Stomach smooth muscle (tissue), 2 donors: Measurements from ENCODE around the gene DLG2.
A peak's percentile ranks its signal among the peaks of the same experiment; 100 is the strongest.

Experiments used
- H3K27ac ChIP-seq: one replicate; pipeline ENCODE4 v1.7.0; 2013; ENCODE audit warnings: mild to moderate bottlenecking, low read length, inconsistent platforms
- H3K27me3 ChIP-seq, 2 donors: one replicate each; pipeline ENCODE4 v1.7.0; 2013; ENCODE audit warnings: low read length in 2 of 2; ENCODE audit not compliant: insufficient read depth in 2 of 2, control insufficient read depth in 1 of 2
- H3K36me3 ChIP-seq, 2 donors: one replicate each; pipeline ENCODE4 v1.7.0; 2013; ENCODE audit warnings: low read length in 2 of 2; ENCODE audit not compliant: control insufficient read depth in 2 of 2, insufficient read depth in 2 of 2
- H3K4me1 ChIP-seq: one replicate; pipeline ENCODE4 v1.7.0; 2013; ENCODE audit warnings: low read length; ENCODE audit not compliant: control insufficient read depth, insufficient read depth
- H3K4me3 ChIP-seq, 2 donors: one replicate each; pipeline ENCODE4 v1.7.0; 2013; ENCODE audit warnings: low read length in 2 of 2
- H3K9ac ChIP-seq, 2 donors: one replicate each; pipeline ENCODE4 v1.7.0; 2013; ENCODE audit warnings: low read length in 2 of 2, mild to moderate bottlenecking in 1 of 2
- H3K9me3 ChIP-seq, 2 donors: one replicate each; pipeline ENCODE4 v1.7.0; 2013; ENCODE audit warnings: low read length in 2 of 2; ENCODE audit not compliant: control insufficient read depth in 2 of 2
- donor health status: healthy.
- donor health status: Pancreatic carcinoma.

Gene DLG2

GRCh38 chr11:84036664-84037194 lies 1590.4 kb downstream of the DLG2 start:
- H3K4me1 ChIP-seq: peaks cover 4% of the 10 kb centered on the region
- no peak overlapping the region for H3K27ac ChIP-seq
- no peak overlapping the region for H3K4me3 ChIP-seq
- H3K9me3 ChIP-seq: no peaks in the 10 kb centered on the region
- H3K9ac ChIP-seq: no peak overlapping the region
- no peaks in the 10 kb centered on the region for H3K27me3 ChIP-seq
- no peaks in the 10 kb centered on the region for H3K36me3 ChIP-seq

GRCh38 chr11:84035645-84036044 lies 1591.5 kb downstream of the DLG2 start:
- Histone ChIP-seq H3K4me3 (no peak overlapping the region), H3K36me3 (no peaks in the 10 kb centered on the region), H3K27ac (peak overlapping the region; percentile 43), H3K27me3 (no peaks in the 10 kb centered on the region), H3K9me3 (no peaks in the 10 kb centered on the region), H3K9ac (peak overlapping the region in 1 of 2 donors; percentile 10), H3K4me1 (peaks cover 4% of the 10 kb centered on the region)

- H3K4me1 ChIP-seq: peaks cover 4% of the 10 kb centered on the region
- no peaks in the 10 kb centered on the region for H3K27me3 ChIP-seq
- H3K36me3 ChIP-seq: no peaks in the 10 kb centered on the region
- H3K9me3 ChIP-seq: no peaks in the 10 kb centered on the region
- no peak overlapping the region for H3K4me3 ChIP-seq
- H3K9ac ChIP-seq: no peak overlapping the region
- no peak overlapping the region for H3K27ac ChIP-seq
Measured at GRCh38 chr11:84034484-84034883, 1592.7 kb downstream of the DLG2 start.

GRCh38 chr11:84024266-84024665 lies 1602.9 kb downstream of the DLG2 start:
- Histone ChIP-seq H3K9me3 (no peaks in the 10 kb centered on the region), H3K27me3 (no peaks in the 10 kb centered on the region), H3K9ac (no peak overlapping the region), H3K4me3 (no peak overlapping the region), H3K4me1 (peaks cover 9% of the 10 kb centered on the region), H3K27ac (no peak overlapping the region), H3K36me3 (no peaks in the 10 kb centered on the region)

- H3K4me1 ChIP-seq: peaks cover 9% of the 10 kb centered on the region
- no peak overlapping the region for H3K4me3 ChIP-seq
- no peak overlapping the region for H3K27ac ChIP-seq
- H3K9me3 ChIP-seq: no peaks in the 10 kb centered on the region
- no peaks in the 10 kb centered on the region for H3K27me3 ChIP-seq
- no peaks in the 10 kb centered on the region for H3K36me3 ChIP-seq
- no peak overlapping the region for H3K9ac ChIP-seq
Measured at GRCh38 chr11:84022695-84023094, 1604.4 kb downstream of the DLG2 start.

GRCh38 chr11:84022201-84022600 lies 1604.9 kb downstream of the DLG2 start:
- Histone ChIP-seq H3K36me3 (no peaks in the 10 kb centered on the region), H3K9me3 (no peaks in the 10 kb centered on the region), H3K4me1 (peaks cover 9% of the 10 kb centered on the region), H3K27me3 (no peaks in the 10 kb centered on the region), H3K4me3 (no peak overlapping the region), H3K9ac (no peak overlapping the region), H3K27ac (no peak overlapping the region)

- Histone ChIP-seq H3K4me3 (peak overlapping the region in 1 of 2 donors; percentile 12), H3K36me3 (no peaks in the 10 kb centered on the region), H3K9me3 (no peaks in the 10 kb centered on the region), H3K27me3 (no peaks in the 10 kb centered on the region), H3K4me1 (peaks cover 9% of the 10 kb centered on the region), H3K9ac (no peak overlapping the region), H3K27ac (peak overlapping the region; percentile 18)
Measured at GRCh38 chr11:84021291-84021690, 1605.9 kb downstream of the DLG2 start.

GRCh38 chr11:84019571-84020194 lies 1607.5 kb downstream of the DLG2 start:
- Histone ChIP-seq H3K27ac (peak overlapping the region; percentile 37), H3K4me3 (no peak overlapping the region), H3K9me3 (no peaks in the 10 kb centered on the region), H3K9ac (peak overlapping the region in 1 of 2 donors; percentile 34), H3K27me3 (no peaks in the 10 kb centered on the region), H3K4me1 (peaks cover 9% of the 10 kb centered on the region), H3K36me3 (no peaks in the 10 kb centered on the region)

- Histone ChIP-seq H3K36me3 (no peaks in the 10 kb centered on the region), H3K27me3 (no peaks in the 10 kb centered on the region), H3K4me1 (peaks cover 5% of the 10 kb centered on the region), H3K27ac (no peak overlapping the region), H3K4me3 (no peak overlapping the region), H3K9ac (no peak overlapping the region), H3K9me3 (no peaks in the 10 kb centered on the region)
Measured at GRCh38 chr11:84014539-84014938, 1612.6 kb downstream of the DLG2 start.

GRCh38 chr11:84012171-84012826 lies 1614.8 kb downstream of the DLG2 start:
- Histone ChIP-seq H3K9ac (no peak overlapping the region), H3K36me3 (no peaks in the 10 kb centered on the region), H3K9me3 (no peaks in the 10 kb centered on the region), H3K27me3 (no peaks in the 10 kb centered on the region), H3K4me1 (peaks cover 5% of the 10 kb centered on the region), H3K27ac (peak overlapping the region; percentile 50), H3K4me3 (no peak overlapping the region)

- H3K27me3 ChIP-seq: no peaks in the 10 kb centered on the region
- no peaks in the 10 kb centered on the region for H3K4me1 ChIP-seq
- no peak overlapping the region for H3K9ac ChIP-seq
- H3K9me3 ChIP-seq: peaks cover 2 to 16% of the 10 kb centered on the region in 2 donors
- no peaks in the 10 kb centered on the region for H3K36me3 ChIP-seq
- no peak overlapping the region for H3K27ac ChIP-seq
- no peak overlapping the region for H3K4me3 ChIP-seq
Measured at GRCh38 chr11:84003181-84003580, 1624.0 kb downstream of the DLG2 start.
